GM18907 (cell line): ENCODE results near the gene CACNA1G.

Experiments used
- ATAC-seq: cut with Tn5 transposase; IDR thresholded peaks from one replicate; pipeline ENCODE4 v1.9.1; 2021; ENCODE audit warnings: mild to moderate bottlenecking, moderate library complexity; ENCODE audit not compliant: unreplicated experiment

CACNA1G gene

DNA sequence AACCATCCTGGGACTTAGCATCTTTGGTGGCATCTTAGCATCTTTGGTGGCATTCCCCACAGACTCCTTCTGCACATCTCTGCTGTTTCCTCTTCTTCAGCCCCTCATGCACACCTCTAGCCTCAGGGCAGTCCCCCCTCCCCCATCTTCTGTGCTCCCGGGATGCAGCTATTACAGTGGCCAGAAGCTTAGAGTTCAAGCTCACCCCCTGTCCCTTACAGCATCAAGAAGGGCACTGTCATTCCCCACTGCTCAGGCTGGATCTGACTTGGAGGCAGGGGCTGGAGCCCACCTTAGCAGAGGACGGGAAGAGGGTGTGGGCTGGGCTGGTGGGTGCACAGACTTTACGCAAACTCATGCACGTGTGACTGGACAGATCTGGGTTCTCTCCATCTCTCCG lies 27.3 kb upstream of the CACNA1G start:
- ATAC-seq, result no peak

GRCh38 chr17:50533720-50534148 lies 26.8 kb upstream of the CACNA1G start:
- no peak for ATAC-seq

- ATAC-seq, result no peak
Measured at GRCh38 chr17:50534222-50534978, 26.1 kb upstream of the CACNA1G start.

DNA sequence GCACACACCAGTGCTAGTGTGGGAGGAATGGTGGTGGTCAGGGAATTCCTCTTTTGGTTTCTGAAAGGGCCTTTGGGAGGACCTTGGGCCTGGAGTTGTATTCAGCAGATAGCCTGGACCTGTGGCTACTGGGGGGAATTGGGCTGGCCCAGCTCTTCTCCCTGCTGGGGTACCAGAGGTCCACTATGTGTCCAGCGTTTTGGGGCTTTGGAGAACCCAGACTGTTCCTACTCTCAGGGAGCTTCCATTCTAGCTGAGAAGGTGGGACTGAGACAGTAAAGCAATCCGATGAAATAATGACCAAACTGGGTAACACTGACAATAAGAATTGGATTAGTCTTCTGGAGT lies 25.6 kb upstream of the CACNA1G start:
- no peak for ATAC-seq

GRCh38 chr17:50535407-50535806 lies 25.1 kb upstream of the CACNA1G start:
- no peak for ATAC-seq

DNA sequence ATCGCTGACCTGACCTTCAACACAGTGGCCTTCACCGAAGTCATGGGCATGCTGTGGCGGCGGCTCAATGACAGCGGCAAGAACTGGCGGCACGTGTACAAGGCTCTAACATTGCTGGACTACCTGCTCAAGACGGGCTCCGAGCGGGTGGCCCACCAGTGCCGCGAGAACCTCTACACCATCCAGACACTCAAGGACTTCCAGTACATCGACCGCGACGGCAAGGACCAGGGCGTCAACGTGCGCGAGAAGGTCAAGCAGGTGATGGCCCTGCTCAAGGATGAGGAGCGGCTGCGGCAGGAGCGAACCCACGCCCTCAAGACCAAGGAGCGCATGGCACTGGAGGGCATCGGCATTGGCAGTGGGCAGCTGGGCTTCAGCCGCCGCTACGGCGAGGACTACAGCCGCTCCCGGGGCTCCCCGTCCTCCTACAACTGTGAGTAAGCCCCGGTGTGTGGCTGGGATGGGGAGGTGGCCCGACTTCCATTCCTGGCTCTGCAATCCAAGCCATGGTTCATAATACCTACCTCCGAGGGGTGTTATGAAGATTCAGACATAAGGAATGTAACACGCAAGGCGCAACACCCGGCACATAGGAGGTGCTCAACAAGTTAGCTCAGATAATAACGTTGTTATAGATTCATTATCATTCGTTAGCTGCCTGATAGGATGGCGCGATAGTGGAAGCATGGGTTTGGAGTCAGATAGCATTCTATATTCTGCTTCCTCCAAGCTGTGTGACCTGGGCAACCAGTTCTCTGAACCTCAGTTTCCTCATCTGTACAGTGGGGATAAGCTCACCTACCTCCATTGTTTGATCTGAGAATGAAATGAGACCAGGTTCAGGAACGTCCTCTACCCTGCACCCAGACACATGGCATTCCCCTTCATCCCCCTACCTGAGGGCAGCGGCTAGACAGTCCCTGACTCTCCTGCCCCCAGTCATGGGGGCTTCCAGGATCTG lies 23.6 kb upstream of the CACNA1G start:
- ATAC-seq, result no peak

DNA sequence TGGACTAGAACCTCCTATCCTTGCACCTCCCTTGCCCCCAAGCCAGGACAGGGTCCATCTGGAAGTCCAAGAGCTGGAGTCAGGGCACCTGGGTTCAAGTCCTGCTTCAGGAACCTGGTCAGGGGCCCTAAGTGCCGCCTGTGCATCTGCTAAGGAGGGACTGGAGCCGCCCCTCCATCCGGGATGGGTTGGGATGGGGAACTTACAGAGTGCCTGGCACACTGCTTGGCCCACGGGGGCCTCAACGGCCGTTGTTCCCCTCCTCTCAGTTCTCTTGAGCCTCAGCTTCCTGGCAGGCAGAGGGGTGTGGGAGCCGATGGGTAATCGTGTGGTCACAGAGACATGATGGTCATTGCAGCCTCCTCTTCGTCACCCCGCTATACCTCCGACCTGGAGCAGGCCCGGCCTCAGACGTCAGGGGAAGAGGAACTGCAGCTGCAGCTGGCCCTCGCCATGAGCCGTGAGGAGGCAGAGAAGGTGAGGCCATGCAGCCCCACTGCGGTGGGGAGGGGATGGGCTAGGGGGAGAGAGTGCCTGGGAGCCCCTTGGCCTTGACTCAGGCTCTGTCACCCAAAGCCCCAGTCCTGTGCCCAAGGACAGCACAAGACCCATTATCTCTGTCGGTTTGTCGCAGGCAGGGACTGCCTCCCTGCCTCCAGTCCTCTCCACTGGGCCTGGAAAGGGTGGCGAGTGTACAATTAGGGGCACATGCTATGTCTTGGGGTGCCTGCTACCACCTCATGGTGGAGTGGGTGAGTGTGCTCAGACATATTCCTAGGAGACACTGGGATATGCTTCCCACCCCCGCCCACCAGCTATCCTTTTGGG lies 22.6 kb upstream of the CACNA1G start:
- ATAC-seq, result no peak

DNA sequence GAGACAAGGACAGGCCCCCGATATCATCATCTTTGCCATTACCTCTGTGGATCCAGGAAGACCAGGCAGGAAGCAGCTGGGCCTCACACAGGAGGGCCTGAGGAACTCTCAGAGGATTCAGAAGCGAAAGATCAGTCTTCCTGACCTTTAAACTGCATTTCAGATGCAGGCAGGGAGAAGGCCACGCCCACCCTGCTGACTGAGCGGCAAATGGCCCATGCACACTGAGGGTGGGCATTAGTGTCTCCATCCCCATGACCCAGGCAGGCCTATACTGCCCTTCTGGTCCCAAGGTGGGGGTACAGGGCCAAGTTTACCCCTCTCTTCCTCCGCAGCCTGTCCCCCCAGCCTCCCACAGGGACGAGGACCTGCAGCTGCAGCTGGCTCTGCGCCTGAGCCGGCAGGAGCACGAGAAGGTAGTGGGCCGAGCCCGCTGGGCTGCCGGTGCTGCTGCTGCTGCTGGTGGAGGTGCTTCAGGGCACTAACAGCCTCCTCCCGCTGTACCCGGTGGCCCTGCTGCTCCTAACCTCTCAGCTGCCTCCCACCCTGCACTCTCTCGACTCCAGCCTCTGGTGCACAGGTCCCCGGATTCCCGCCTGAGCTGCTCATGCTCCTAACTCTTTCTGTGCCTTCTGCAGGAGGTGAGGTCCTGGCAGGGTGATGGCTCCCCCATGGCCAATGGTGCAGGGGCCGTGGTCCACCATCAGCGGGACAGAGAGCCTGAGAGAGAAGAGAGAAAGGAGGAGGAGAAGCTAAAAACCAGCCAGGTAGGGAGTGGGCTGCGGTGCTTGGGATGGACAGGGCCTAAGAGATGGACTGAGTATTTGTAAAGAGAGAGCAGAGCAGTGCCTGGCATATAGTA lies 21.7 kb upstream of the CACNA1G start:
- ATAC-seq, result no peak

DNA sequence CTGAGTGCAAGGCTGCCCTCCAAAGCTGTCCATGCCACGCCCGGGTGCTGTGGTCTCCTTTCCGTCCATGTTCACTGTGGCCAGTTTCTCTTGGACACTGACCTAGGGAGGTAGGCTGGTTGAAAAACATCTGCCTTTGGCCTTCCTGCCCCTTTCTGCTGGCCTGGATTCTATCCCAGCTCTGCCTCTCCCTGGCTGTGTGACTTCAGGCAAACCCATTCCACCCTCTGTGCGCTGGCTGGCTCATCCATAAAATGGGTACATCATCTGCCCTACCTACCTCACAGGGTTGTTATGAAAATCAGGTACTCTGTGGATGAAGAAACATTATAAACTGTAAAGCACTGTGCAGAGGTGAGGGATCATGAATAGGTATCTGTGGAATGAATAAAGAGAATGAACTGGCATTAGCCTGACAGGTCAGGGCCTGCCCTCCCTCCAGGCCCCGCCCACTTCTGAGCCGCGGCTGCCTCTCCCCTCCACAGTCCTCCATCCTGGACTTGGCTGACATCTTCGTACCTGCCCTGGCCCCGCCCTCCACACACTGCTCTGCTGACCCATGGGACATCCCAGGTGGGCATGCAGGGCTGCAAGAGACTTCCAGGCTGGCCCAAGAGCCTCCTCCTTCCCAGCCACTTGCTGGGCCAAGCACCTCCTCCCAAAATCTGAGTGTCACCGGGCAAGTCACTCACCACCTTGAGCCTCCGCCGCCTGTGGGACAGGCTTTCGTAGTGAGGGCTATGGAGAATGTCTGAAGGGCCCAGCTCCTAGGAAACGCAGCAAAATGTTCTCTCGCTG lies 20.6 kb upstream of the CACNA1G start:
- no peak for ATAC-seq

- no peak for ATAC-seq
Measured at GRCh38 chr17:50540560-50541401, 19.7 kb upstream of the CACNA1G start.

GRCh38 chr17:50541402-50541715 lies 19.2 kb upstream of the CACNA1G start:
- ATAC-seq, result no peak

DNA sequence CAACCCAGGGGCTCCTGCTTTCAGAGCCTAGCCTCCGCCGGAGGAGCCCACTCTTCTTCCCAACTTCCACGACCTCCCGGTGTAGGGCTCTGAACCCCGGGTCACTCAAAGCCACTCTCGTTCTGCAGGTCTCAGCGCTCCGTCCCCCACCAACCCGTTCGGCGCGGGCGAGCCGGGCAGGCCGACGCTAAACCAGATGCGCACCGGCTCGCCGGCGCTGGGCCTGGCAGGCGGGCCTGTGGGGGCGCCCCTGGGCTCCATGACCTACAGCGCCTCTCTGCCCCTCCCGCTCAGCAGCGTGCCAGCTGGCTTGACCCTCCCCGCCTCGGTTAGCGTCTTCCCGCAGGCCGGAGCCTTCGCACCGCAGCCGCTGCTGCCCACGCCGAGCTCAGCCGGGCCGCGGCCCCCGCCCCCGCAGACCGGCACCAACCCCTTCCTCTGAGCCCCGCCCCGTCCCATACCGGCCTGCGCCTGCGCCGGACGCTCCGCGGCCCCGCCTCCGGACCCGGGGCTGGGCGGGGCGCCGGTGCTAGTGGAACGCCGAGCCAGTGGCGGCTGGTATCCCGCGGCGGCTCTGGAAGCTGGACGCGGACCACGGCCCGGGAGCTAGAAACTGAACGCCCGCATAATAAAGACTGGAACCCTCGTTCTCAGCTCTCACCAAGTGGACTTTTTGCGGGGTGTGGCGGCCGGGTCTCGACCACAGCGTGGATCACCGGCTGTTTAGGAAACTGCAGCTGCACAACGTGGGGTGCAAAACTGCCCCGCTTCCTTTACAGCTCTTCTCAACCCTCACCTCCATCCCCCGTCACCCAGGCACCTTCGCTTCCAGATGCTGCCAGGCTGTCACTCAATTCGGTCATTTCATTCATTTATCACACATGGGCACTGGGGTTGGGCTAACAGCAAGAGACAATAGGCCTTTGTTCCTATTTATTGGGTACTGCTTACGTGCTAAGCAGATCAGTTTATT lies 18.5 kb upstream of the CACNA1G start:
- ATAC-seq, result peak; percentile 72

DNA sequence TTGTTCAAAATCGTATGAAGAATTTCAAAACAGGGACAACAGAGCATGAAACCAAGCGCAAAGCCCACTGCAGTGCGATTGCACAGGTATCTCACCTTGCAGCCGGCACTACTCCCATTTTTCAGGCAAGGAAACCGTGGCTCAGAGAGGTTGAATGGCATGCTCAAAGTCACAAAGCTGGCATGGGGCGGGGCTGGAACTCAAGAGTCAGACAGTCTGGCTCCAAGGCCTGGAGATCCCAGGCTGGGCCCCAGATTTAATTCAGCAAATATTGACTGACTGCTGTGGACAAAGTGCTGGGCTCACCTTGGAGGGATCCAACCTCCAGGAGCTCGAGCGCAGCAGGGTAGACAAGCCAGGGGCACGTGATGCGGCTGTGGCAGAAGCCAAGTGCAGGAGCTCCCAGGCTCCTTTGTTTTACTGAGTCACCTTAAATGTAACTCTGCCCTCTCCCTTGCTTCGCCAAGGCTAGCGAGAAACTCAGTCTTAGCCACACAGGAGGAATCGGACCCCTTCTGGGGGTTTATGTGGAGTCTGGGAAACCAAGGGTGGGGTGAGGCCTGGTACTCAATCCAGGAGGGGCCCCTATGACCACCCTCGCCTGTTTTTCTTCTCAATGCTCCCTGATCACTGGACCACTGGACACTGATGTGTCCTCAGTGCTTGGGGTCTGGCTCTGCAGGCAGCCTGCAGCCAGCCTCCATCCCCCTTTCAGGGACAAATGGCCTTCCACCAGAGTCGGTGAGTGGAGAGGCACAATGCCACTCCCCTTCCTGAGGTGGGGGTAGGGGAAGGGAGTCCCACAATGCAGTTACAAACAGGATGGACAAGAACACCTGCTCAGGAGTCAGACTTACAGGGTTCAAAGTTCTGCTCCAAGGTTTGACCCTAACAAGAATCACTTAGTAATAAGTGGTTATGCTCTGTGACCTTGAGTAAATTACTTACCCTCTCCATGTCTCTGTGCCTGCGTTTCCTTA lies 17.4 kb upstream of the CACNA1G start:
- ATAC-seq, result no peak

GRCh38 chr17:50544516-50544915 lies 16.0 kb upstream of the CACNA1G start:
- ATAC-seq, result no peak

- ATAC-seq, result no peak
Measured at GRCh38 chr17:50545311-50545710, 15.2 kb upstream of the CACNA1G start.

DNA sequence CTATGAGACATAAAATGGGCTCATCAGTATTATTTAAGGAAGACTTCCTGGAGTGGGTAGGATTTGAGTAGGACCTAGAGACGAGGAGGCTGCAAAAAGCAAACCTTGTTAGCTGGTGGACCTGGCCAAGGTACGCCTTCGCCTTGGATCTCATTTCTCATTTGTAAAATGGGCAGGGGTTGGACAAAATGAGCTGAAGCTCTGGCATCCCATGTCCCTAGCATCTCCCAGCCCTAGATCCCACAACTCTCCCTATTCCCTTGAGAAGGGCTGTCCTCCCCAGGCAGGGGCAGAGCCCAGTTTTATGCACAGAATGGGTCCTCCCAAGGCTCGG lies 13.8 kb upstream of the CACNA1G start:
- no peak for ATAC-seq
